DND-41 (cell line): Measurements from ENCODE around the gene KLF15.

Source experiments
- ATAC-seq: fragments of 200-7000 bp; cut with Tn5 transposase; 3 replicates; pipeline ENCODE4 v1.9.1; 2021; ENCODE audit warnings: low read depth; ENCODE audit not compliant: insufficient read depth
- DNase-seq: peaks from one replicate; pipeline ENCODE4 v3.0.0-alpha.2; 2020
- H2AFZ ChIP-seq: 2 replicates; pipeline ENCODE4 v1.6.0; 2012; ENCODE audit warnings: low read depth, low read length
- H3K27ac ChIP-seq: 2 replicates; pipeline ENCODE4 v1.5.1; 2012; ENCODE audit warnings: low read length, inconsistent platforms
- H3K27me3 ChIP-seq: fragments of 200-600 bp; sonication (generic); 2 replicates; pipeline ENCODE4 v1.6.0; 2012; ENCODE audit warnings: low read length, mild to moderate bottlenecking, inconsistent platforms; ENCODE audit not compliant: insufficient read depth, poor library complexity
- H3K36me3 ChIP-seq: 2 replicates; pipeline ENCODE4 v1.5.1; 2012; ENCODE audit warnings: low read length, inconsistent platforms; ENCODE audit not compliant: insufficient read depth
- H3K4me1 ChIP-seq: 2 replicates; pipeline ENCODE4 v1.5.1; 2012; ENCODE audit warnings: mild to moderate bottlenecking, low read length; ENCODE audit not compliant: insufficient read depth
- H3K4me2 ChIP-seq: 2 replicates; pipeline ENCODE4 v1.6.0; 2012; ENCODE audit warnings: mild to moderate bottlenecking, moderate library complexity, low read length, inconsistent platforms; ENCODE audit not compliant: insufficient read depth
- H3K4me3 ChIP-seq, 2 experiments: fragments of 200-600 bp in 1 of 2; shearing (Covaris generic) in 1 of 2; 2 replicates each; pipeline ENCODE4 v1.5.1; 2012 to 2016; ENCODE audit warnings: inconsistent platforms in 2 of 2, low read length in 2 of 2, mild to moderate bottlenecking in 2 of 2, low read depth in 1 of 2, moderate library complexity in 1 of 2
- H3K79me2 ChIP-seq: 2 replicates; pipeline ENCODE4 v1.6.0; 2012; ENCODE audit warnings: low read length, inconsistent platforms; ENCODE audit not compliant: insufficient read depth
- H3K9ac ChIP-seq: 2 replicates; pipeline ENCODE4 v1.6.0; 2012; ENCODE audit warnings: low read depth, mild to moderate bottlenecking, inconsistent platforms, low read length, moderate library complexity
- H3K9me3 ChIP-seq: 2 replicates; pipeline ENCODE4 v1.5.1; 2012; ENCODE audit warnings: low read length, moderate library complexity, mild to moderate bottlenecking, inconsistent platforms; ENCODE audit not compliant: insufficient read depth, severe bottlenecking
- H4K20me1 ChIP-seq: 2 replicates; pipeline ENCODE4 v1.6.0; 2012; ENCODE audit warnings: low read length; ENCODE audit not compliant: insufficient read depth
- CTCF ChIP-seq: IDR thresholded peaks from 2 replicates; pipeline ENCODE4 v1.5.1; 2012; ENCODE audit warnings: borderline replicate concordance, low read length, moderate library complexity, mild to moderate bottlenecking; ENCODE audit not compliant: poor library complexity, severe bottlenecking; ENCODE audit errors: extremely low read depth
- EZH2 ChIP-seq: IDR thresholded peaks from 3 replicates; pipeline ENCODE4 v1.6.1; 2012; ENCODE audit warnings: borderline replicate concordance, low read depth, mild to moderate bottlenecking, moderate library complexity, low read length, inconsistent platforms; ENCODE audit not compliant: severe bottlenecking

The KLF15 gene

GRCh38 chr3:126321490-126321889 is 35.7 kb downstream of the KLF15 start:
- Histone ChIP-seq H4K20me1 (no peaks in the 10 kb centered on the region), H3K27ac (no peak overlapping the region), H3K79me2 (no peaks in the 10 kb centered on the region), H3K36me3 (no peaks in the 10 kb centered on the region), H3K9me3 (peaks cover 3% of the 10 kb centered on the region), H3K4me2 (no peak overlapping the region), H3K4me1 (no peaks in the 10 kb centered on the region), H3K9ac (no peak overlapping the region), H2AFZ (no peak overlapping the region), H3K27me3 (no peaks in the 10 kb centered on the region), H3K4me3 (no peak overlapping the region)
- ATAC-seq (no peak), DNase-seq (no peak)
- no peak for TF ChIP-seq EZH2
- no peak for TF ChIP-seq CTCF

DNA sequence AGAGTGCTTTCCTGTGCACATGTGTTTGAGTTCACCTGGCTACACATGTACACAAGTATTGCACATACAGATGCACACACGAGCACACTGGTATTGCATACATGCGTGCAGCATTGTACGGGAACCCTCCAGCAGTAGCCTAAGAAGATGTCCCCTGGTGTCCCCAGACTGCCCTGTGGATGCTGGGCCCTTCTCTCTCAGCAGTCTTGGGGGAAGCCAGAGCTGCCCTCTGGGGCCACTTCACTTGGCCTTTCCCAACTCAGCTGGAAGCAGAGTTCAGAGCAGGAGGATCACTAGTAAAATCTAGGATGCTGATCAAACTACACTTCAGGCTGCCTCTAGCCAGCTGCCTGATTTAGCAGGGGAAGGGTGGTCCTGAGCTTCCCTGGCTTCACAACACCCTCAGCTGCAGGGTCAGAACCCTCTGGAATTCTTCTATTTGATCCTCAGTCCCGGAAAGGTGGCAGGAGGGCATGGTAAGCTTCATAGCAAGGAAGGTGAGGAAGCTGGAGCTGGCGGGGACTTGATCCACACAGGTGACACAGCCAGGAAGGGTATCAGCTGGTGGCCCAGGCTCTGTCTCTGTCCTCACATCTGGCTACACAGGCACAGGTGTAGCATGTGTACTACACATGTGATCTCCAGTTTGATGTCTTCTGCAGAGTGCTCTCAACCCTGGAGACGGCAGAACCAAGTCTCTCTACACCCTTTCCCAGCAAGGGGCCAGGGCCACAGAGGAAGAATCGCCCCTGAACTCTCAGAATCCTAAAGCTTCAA is 36.5 kb downstream of the KLF15 start:
- no peak overlapping the region for H3K27ac ChIP-seq
- H3K4me2 ChIP-seq, result no peak overlapping the region
- H3K4me3 ChIP-seq, result no peak overlapping the region
- DNase-seq (no peak), ATAC-seq (no peak)
- H3K4me1 ChIP-seq, result no peaks in the 10 kb centered on the region
- H3K27me3 ChIP-seq, result no peaks in the 10 kb centered on the region
- H2AFZ ChIP-seq, result no peak overlapping the region
- H3K9me3 ChIP-seq, result no peaks in the 10 kb centered on the region
- no peaks in the 10 kb centered on the region for H3K79me2 ChIP-seq
- no peak overlapping the region for H3K9ac ChIP-seq
- no peaks in the 10 kb centered on the region for H4K20me1 ChIP-seq
- no peaks in the 10 kb centered on the region for H3K36me3 ChIP-seq
- no peak for TF ChIP-seq EZH2
- no peak for TF ChIP-seq CTCF

GRCh38 chr3:126319701-126320295 is 37.4 kb downstream of the KLF15 start:
- Histone ChIP-seq H2AFZ (no peak overlapping the region), H3K4me2 (no peak overlapping the region)

More at GRCh38 chr3:126319701-126320295, 37.4 kb downstream of the KLF15 start:
- Histone ChIP-seq H3K9ac (no peak overlapping the region), H4K20me1 (no peaks in the 10 kb centered on the region), H3K27me3 (no peaks in the 10 kb centered on the region), H3K36me3 (no peaks in the 10 kb centered on the region), H3K27ac (no peak overlapping the region), H3K4me3 (no peak overlapping the region), H3K79me2 (no peaks in the 10 kb centered on the region), H3K4me1 (no peaks in the 10 kb centered on the region), H3K9me3 (no peaks in the 10 kb centered on the region)
- DNase-seq, result no peak
- TF ChIP-seq CTCF (no peak), EZH2 (no peak)
- ATAC-seq, result no peak
